ENCODE data around the gene DDX21.
"Not testable (repeated sequence)": the region's sequence is repeated elsewhere in the genome, so short reads cannot be mapped to it uniquely, and the experiment has no call there.

DDX21 gene

GRCh38 chr10:68973975-68974374 is 18.0 kb downstream of the DDX21 start:
- H3K27ac ChIP-seq, result no peak overlapping the region
- TF ChIP-seq CTCF (conservative IDR thresholded peaks at IDR 0.05) (no peak), ZFX (IDR thresholded peaks at IDR 0.05) (no peak)

- not testable (repeated sequence) for H3K27ac ChIP-seq
Measured at GRCh38 chr10:68975936-68976473, 20.0 kb downstream of the DDX21 start.

GRCh38 chr10:68979738-68980137 is 23.8 kb downstream of the DDX21 start:
- not testable (repeated sequence) for H3K27ac ChIP-seq

- no peak for TF ChIP-seq ZFX (IDR thresholded peaks at IDR 0.05)
- peak; percentile 46 for TF ChIP-seq CTCF (conservative IDR thresholded peaks at IDR 0.05)
- H3K27ac ChIP-seq, result no peak overlapping the region
Measured at GRCh38 chr10:68981074-68981473, 25.1 kb downstream of the DDX21 start.

GRCh38 chr10:68982389-68982788 is 26.4 kb downstream of the DDX21 start:
- no peak overlapping the region for H3K27ac ChIP-seq
- no peak for TF ChIP-seq CTCF (conservative IDR thresholded peaks at IDR 0.05)
- TF ChIP-seq ZFX (IDR thresholded peaks at IDR 0.05), result no peak

- TF ChIP-seq ZFX (IDR thresholded peaks at IDR 0.05) (no peak), CTCF (conservative IDR thresholded peaks at IDR 0.05) (no peak)
- H3K27ac ChIP-seq, result peak overlapping the region; percentile 80
Measured at GRCh38 chr10:68987611-68988010, 31.6 kb downstream of the DDX21 start.

- TF ChIP-seq CTCF (conservative IDR thresholded peaks at IDR 0.05) (peak; percentile 70), ZFX (IDR thresholded peaks at IDR 0.05) (peak; percentile 94)
- H3K27ac ChIP-seq, result peak within 1 kb of the TSS; percentile 80
Measured at GRCh38 chr10:68988530-68989316, 32.8 kb downstream of the DDX21 start, which contains the start of gene KIFBP. Gene KIFBP, plus strand, starts transcription at chr10:68988803. Its CDS starts 30 bp downstream, at chr10:68988833.

- TF ChIP-seq ZFX (IDR thresholded peaks at IDR 0.05) (no peak), CTCF (conservative IDR thresholded peaks at IDR 0.05) (no peak)
- H3K27ac ChIP-seq, result peak overlapping the region; percentile 80
Measured at GRCh38 chr10:68989317-68989990, 33.5 kb downstream of the DDX21 start.

Measured in C4-2B (cell line).